Measurements from ENCODE around the gene NRP1. TPM values are rescaled to one million over a fixed set of nuclear protein-coding genes. Genes with fewer than 3 reads are reported as not detected.

Gene NRP1
- total and polyA plus RNA-seq, 9 donors: 39.6 to 134 (median 67.2) TPM

DNA sequence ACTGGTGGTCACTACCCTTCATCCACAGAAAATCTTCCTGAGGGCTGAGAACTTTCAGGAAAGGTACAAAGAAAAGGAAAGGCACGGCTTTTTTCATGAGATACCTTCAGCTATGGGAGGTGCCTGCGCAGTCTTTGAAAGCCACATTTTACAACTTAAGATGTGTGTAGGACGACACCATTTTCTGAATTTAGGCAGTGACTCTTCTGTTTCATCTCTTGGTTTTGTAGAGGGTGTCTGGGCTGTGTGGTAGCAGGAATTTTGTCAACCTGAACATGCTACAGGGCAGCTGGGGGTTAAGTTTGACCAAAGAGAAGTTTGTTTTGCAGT, 138.1 kb downstream of the NRP1 start:
- DNase-seq: no peak
- H3K36me3 ChIP-seq: no peaks in the 10 kb centered on the region
- peak overlapping the region in 1 of 2 donors; percentile 30 for H3K27ac ChIP-seq
- peaks cover 18% of the 10 kb centered on the region for H3K4me1 ChIP-seq (ENCODE audit: insufficient read depth)
- 58 to 85% (median 84%) methylated on average over 3 of the region's 3 CpGs for WGBS, 3 donors
- H3K4me3 ChIP-seq: no peak overlapping the region
- intact Hi-C loops (cut with DNase I): loop anchor here in 3 of 4 donors (5.0 to 10.0 kb wide), 5 partner anchors 78 to 1446 kb away; no protein-coding TSS in a partner anchor
- H3K9me3 ChIP-seq: no peaks in the 10 kb centered on the region
- TF ChIP-seq, protein P1, sequence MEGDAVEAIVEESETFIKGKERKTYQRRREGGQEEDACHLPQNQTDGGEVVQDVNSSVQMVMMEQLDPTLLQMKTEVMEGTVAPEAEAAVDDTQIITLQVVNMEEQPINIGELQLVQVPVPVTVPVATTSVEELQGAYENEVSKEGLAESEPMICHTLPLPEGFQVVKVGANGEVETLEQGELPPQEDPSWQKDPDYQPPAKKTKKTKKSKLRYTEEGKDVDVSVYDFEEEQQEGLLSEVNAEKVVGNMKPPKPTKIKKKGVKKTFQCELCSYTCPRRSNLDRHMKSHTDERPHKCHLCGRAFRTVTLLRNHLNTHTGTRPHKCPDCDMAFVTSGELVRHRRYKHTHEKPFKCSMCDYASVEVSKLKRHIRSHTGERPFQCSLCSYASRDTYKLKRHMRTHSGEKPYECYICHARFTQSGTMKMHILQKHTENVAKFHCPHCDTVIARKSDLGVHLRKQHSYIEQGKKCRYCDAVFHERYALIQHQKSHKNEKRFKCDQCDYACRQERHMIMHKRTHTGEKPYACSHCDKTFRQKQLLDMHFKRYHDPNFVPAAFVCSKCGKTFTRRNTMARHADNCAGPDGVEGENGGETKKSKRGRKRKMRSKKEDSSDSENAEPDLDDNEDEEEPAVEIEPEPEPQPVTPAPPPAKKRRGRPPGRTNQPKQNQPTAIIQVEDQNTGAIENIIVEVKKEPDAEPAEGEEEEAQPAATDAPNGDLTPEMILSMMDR (IDR thresholded peaks at IDR 0.05): no peak
- no peak for TF ChIP-seq EP300 (IDR thresholded peaks at IDR 0.05)
- no peak for TF ChIP-seq POLR2A (IDR thresholded peaks at IDR 0.05)
- no peaks in the 10 kb centered on the region for H3K27me3 ChIP-seq

DNA sequence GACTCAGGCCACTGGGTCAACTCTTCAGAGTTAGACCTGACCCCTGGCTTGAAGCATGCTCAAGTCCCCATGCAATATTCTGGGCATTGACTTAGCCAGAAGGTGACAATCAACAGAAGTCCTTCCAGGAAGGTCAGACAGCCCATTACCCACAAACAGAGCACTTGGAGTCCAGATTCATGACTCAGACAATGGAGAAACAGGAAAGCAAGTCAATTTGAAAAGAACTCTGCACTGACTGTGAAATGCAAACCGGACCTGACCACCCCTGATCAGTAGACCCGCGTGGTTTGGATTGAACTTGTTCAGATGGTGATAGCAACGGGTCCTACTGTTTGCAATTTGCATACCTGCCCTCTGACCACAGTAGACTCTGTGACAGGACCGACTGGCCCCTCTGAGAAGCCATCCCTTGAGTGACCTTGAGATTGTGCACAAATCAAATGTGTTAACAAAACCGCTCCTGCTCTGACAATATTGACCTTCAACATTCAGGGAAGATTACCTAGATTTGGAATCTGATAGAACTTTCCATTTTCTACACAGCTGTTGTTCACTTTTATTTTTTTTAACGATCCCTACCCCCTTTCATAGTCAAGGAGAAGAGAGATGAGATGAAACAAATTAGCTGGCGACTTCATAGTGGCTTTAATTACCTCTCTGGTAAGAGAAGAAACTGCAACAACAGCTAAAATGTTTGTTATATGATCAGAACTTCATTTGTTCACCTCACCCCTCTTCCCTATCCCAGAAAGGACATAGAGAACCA, 138.7 kb downstream of the NRP1 start:
- H3K27ac ChIP-seq: peak overlapping the region in 1 of 2 donors; percentile 30
- WGBS, 3 donors: 70 to 80% (median 72%) methylated on average over 8 of the region's 8 CpGs
- no peaks in the 10 kb centered on the region for H3K27me3 ChIP-seq
- no peaks in the 10 kb centered on the region for H3K9me3 ChIP-seq
- TF ChIP-seq, protein P1 (IDR thresholded peaks at IDR 0.05): no peak
- TF ChIP-seq EP300 (IDR thresholded peaks at IDR 0.05): no peak
- no peak for TF ChIP-seq POLR2A (IDR thresholded peaks at IDR 0.05)
- no peak for DNase-seq
- H3K36me3 ChIP-seq: no peaks in the 10 kb centered on the region
- intact Hi-C loops (cut with DNase I): loop anchor here in 3 of 4 donors (5.0 to 10.0 kb wide), 5 partner anchors 79 to 1447 kb away; no protein-coding TSS in a partner anchor
- H3K4me3 ChIP-seq: no peak overlapping the region
- H3K4me1 ChIP-seq (ENCODE audit: insufficient read depth): peaks cover 18% of the 10 kb centered on the region

DNA sequence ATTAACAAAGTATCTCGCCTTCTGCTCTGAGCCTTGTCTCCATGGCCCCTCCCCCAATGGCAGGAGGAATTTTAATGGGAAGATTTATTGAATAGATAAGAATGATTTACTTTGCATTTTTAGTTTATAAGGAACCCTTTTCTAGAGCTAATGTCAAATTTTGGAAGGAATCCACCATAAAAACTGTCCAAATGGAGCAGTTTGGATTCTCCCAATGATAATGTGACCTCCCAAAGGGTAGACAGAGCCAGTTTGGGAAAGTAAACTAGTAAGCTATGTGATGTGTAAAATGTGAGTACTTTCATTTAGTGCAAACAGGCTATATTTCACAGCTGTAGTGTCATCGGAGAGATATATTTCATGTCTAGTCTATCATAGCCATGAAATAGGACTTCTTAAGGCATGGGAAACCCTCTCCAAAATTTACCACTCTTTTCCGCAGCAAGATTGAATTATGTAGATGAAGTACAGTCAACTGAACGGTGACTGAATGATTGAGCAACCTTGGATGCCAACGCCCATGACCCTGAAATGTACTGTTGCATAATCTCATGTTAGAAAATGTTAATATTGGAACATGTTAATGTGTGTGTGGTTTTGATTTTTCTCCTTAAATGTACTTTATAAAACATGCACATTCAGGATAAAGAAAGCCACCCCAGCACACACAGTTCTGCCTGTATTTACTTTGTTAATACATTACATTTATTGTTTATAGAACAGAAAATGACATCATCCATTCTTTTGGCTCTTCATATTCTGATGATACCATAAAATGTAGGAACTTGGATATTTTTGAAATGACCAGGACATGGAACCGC, 140.6 kb downstream of the NRP1 start:
- Histone ChIP-seq H3K4me1 (ENCODE audit: insufficient read depth) (peaks cover 13% of the 10 kb centered on the region), H3K9me3 (no peaks in the 10 kb centered on the region), H3K27ac (peak overlapping the region in 1 of 2 donors; percentile 23), H3K36me3 (no peaks in the 10 kb centered on the region), H3K4me3 (no peak overlapping the region), H3K27me3 (no peaks in the 10 kb centered on the region)
- intact Hi-C loops (cut with DNase I): loop anchor here in 3 of 4 donors (5.0 to 10.0 kb wide), 5 partner anchors 81 to 1441 kb away; partner anchors contain the start of gene NRP1 (in 1 of the 3)
- peak in 1 of 5 donors; percentile 55 for DNase-seq
- 26 to 37% (median 36%) methylated on average over 6 of the region's 6 CpGs for WGBS, 3 donors
- no peak for TF ChIP-seq EP300 (IDR thresholded peaks at IDR 0.05)
- TF ChIP-seq, protein P1 (IDR thresholded peaks at IDR 0.05): no peak

- peak; percentile 77 to 90 (median 85) for DNase-seq
- Histone ChIP-seq H3K36me3 (no peaks in the 10 kb centered on the region), H3K9me3 (no peaks in the 10 kb centered on the region), H3K4me1 (ENCODE audit: insufficient read depth) (peaks cover 10% of the 10 kb centered on the region), H3K27ac (peak overlapping the region in 1 of 2 donors; percentile 58), H3K27me3 (no peaks in the 10 kb centered on the region), H3K4me3 (no peak overlapping the region)
- intact Hi-C loops (cut with DNase I): loop anchor here in 3 of 4 donors (5.0 to 10.0 kb wide), 5 partner anchors 82 to 1442 kb away; partner anchors contain the start of gene NRP1 (in 1 of the 3)
- 16 to 18% (median 17%) methylated on average over 12 of the region's 12 CpGs for WGBS, 3 donors
- TF ChIP-seq, protein P1 (IDR thresholded peaks at IDR 0.05): peak; percentile 60 to 74 (median 72)
- no peak for TF ChIP-seq POLR2A (IDR thresholded peaks at IDR 0.05)
Observed at GRCh38 chr10:33193057-33193700, 141.3 kb downstream of the NRP1 start.
